Measurements from ENCODE around the gene TP53TG5. TPM values are rescaled to one million over a fixed set of nuclear protein-coding genes. Genes with fewer than 3 reads are reported as not detected.

Gene TP53TG5
- polyA plus RNA-seq, 2 donors: 0.13 TPM; not detected in 1

DNA sequence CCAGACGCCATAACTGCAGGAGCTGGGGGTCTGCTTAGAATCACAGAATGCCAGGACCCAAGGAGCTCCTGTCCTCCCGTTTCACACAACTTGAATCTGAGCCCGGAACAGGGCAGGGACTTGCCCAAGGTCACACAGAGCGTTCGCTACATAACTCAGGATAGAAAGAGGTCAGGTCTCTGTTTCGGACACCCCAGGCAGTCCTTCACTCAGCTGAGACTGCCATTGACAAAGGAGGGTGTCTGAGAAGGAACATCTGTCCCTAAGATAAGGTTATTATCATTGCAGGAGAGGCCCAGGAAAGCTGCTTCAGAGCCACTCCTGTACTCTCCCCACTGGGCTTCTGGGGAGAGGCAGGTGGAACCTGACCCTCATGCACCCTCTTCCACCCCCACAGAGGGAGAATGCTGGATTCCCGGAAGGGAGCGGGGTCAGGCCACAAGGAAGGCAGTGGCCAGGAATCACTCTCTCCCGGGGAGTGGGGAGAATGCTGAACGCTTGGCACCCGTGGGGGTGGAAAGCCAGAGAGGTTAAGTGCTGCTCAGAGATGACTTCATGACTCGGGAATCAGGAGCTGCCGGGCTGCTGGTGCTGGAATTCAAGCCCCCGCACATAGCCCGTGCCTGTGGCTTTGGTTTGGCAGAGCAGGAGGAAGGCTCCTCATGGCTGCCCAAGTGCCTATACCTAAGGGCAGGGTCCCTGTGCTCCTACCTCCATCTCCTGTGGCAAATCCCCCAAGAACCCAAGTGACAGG lies 40.6 kb downstream of the TP53TG5 start:
- Histone ChIP-seq H3K4me3 (ENCODE audit: low read depth in 1 of 2, low read length in 2 of 2) (no peak overlapping the region), H3K4me1 (ENCODE audit: control insufficient read depth in 2 of 2, insufficient read depth in 2 of 2, low read length in 1 of 2) (peaks cover 15 to 43% of the 10 kb centered on the region in 2 donors), H3K27me3 (ENCODE audit: control insufficient read depth in 1 of 2, insufficient read depth in 2 of 2, low read length in 2 of 2) (no peaks in the 10 kb centered on the region), H3K27ac (ENCODE audit: low read depth in 2 of 2, low read length in 1 of 2) (peak overlapping the region; percentile 83 to 98), H3K9me3 (ENCODE audit: control insufficient read depth in 2 of 2, insufficient read depth in 1 of 2, low read depth in 1 of 2, low read length in 1 of 2) (no peaks in the 10 kb centered on the region), H3K36me3 (ENCODE audit: control insufficient read depth in 2 of 2, insufficient read depth in 2 of 2, low read length in 1 of 2) (peaks cover 12 to 21% of the 10 kb centered on the region in 2 donors)
- WGBS, 2 donors: 31 to 35% methylated on average over 15 of the region's 15 CpGs

DNA sequence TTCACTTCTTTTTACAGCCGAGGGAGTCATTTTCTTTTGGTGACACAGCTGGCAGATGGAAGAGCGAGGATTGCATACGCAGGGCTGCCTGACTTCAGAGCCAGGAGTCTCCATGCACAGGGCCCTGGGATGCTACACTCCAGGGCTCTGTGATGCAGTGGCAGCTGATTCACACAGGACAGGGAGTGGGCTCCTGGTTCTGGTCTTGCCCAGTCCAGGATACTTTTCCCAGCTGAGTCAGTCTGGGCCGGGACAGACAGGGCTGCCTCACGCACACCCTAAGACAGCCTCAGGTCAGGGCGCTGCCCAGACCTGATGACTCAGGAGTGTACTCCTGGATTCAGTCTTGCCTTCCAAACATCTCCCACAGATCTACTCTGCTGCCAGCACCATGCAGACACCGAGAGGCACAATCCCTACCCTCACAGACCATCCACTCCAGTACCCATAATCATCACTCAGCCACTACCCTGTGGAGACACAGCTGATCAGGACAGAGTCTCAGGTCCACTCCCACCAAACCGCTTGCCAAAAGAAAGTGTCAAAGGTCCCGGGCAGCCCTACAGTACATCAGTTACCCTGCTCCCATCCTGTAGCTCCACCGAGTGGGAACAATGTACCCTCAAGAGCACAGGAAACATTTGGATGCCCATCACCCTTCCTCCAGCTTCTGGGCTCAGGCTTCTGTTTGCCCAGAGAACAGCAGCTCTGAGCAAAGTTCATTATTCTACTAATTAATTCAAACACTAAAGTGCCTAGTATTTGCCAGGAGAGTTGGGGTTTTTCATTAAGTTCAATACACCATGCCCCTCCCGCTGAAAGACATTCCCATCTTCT lies 41.4 kb downstream of the TP53TG5 start:
- Histone ChIP-seq H3K27me3 (ENCODE audit: control insufficient read depth in 1 of 2, insufficient read depth in 2 of 2, low read length in 2 of 2) (no peaks in the 10 kb centered on the region), H3K4me1 (ENCODE audit: control insufficient read depth in 2 of 2, insufficient read depth in 2 of 2, low read length in 1 of 2) (peaks cover 12 to 36% of the 10 kb centered on the region in 2 donors), H3K9me3 (ENCODE audit: control insufficient read depth in 2 of 2, insufficient read depth in 1 of 2, low read depth in 1 of 2, low read length in 1 of 2) (no peaks in the 10 kb centered on the region), H3K4me3 (ENCODE audit: low read depth in 1 of 2, low read length in 2 of 2) (peak overlapping the region in 1 of 2 donors; percentile 2), H3K27ac (ENCODE audit: low read depth in 2 of 2, low read length in 1 of 2) (peak overlapping the region; percentile 83 to 98), H3K36me3 (ENCODE audit: control insufficient read depth in 2 of 2, insufficient read depth in 2 of 2, low read length in 1 of 2) (peaks cover 12 to 21% of the 10 kb centered on the region in 2 donors)
- WGBS, 2 donors: 44 to 58% methylated on average over 11 of the region's 11 CpGs

DNA sequence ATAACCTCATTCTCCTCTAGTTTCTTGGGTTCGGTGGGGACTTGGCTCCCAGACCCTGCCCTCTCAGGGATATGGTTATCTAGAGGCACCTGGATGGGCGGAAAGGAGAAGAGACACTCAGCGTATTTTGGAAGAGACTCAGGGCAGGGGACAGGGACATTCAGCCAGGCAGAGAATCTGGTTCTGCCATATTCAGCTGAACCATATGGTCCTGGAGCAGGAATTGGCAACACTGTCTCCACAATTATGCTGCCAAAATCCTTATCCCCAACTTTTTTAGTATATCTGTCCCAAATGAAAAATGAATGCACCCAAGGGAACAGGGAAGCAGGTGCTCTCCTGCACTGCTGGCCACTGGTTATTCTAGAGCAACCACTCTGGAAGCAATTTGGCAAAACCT lies 47.6 kb downstream of the TP53TG5 start:
- Histone ChIP-seq H3K27ac (ENCODE audit: low read depth in 2 of 2, low read length in 1 of 2) (peak overlapping the region in 1 of 2 donors; percentile 45), H3K4me1 (ENCODE audit: control insufficient read depth in 2 of 2, insufficient read depth in 2 of 2, low read length in 1 of 2) (no peaks in the 10 kb centered on the region), H3K4me3 (ENCODE audit: low read depth in 1 of 2, low read length in 2 of 2) (no peak overlapping the region), H3K9me3 (ENCODE audit: control insufficient read depth in 2 of 2, insufficient read depth in 1 of 2, low read depth in 1 of 2, low read length in 1 of 2) (no peaks in the 10 kb centered on the region), H3K27me3 (ENCODE audit: control insufficient read depth in 1 of 2, insufficient read depth in 2 of 2, low read length in 2 of 2) (no peaks in the 10 kb centered on the region), H3K36me3 (ENCODE audit: control insufficient read depth in 2 of 2, insufficient read depth in 2 of 2, low read length in 1 of 2) (peaks cover 14 to 44% of the 10 kb centered on the region in 2 donors)
- 93 to 97% methylated on average over 3 of the region's 3 CpGs for WGBS, 2 donors

DNA sequence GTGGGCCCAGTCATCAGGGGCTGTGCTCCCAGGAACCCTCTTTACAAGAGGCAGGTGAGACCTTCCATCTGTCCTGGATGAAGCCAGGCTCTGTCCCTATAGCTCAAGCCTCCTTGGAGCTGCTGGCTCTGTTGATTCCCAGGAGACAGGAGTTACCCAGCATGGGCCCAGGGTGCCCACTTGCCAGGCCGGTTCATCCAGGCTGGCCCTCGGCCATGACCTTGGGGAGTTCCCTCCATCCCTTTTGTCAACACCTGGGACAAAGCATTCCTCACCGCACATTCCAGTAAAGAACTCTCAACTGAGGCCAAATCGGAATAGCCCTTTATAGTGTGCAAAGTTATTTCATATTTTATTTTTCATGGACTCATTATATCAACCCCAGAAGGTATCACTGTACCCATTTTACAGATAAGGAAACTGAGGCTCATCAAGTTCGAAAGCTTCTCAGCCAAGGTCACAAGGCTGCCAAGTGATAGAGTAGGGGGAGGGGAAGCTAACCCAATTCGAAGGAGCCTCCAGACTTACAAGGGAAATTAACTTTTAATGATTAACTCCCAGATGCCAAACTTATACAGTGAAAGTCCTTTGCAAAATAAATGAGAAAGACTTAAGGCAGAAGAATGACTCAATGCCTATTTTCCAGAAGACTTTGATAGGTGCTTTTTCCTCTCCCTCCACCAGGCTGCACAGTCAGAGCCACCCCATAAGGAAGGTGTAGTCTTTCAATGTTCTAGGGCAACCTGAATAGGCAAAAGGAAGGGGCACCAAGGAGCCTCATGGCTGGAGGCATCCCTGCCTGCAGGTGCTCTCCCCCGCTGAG lies 48.4 kb downstream of the TP53TG5 start:
- peak overlapping the region in 1 of 2 donors; percentile 45 for H3K27ac ChIP-seq (ENCODE audit: low read depth in 2 of 2, low read length in 1 of 2)
- H3K9me3 ChIP-seq (ENCODE audit: control insufficient read depth in 2 of 2, insufficient read depth in 1 of 2, low read depth in 1 of 2, low read length in 1 of 2): no peaks in the 10 kb centered on the region
- WGBS, 2 donors: 66 to 68% methylated on average over 7 of the region's 7 CpGs
- H3K4me3 ChIP-seq (ENCODE audit: low read depth in 1 of 2, low read length in 2 of 2): no peak overlapping the region
- no peaks in the 10 kb centered on the region for H3K27me3 ChIP-seq (ENCODE audit: control insufficient read depth in 1 of 2, insufficient read depth in 2 of 2, low read length in 2 of 2)
- H3K36me3 ChIP-seq (ENCODE audit: control insufficient read depth in 2 of 2, insufficient read depth in 2 of 2, low read length in 1 of 2): peaks cover 10 to 41% of the 10 kb centered on the region in 2 donors
- H3K4me1 ChIP-seq (ENCODE audit: control insufficient read depth in 2 of 2, insufficient read depth in 2 of 2, low read length in 1 of 2): no peaks in the 10 kb centered on the region

DNA sequence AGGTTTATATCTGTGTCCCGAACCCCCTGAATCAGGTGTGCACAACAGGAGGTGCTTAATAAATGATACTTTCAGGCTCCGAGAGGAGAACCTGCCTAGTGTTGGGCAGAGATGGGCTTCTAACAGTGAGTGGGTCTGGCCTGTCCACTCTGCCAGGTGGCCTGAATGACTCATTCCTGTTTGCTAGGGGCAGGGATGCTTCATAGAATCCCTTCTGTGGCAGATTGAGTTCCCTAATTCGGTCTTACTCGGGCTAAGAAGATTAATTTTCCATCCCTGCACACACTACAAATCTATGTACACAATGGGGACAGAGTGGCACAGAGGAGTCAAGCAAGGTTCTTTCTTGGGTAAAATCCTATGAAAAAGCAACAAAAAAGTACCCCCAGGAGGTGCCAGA lies 49.7 kb downstream of the TP53TG5 start:
- Histone ChIP-seq H3K4me3 (ENCODE audit: low read depth in 1 of 2, low read length in 2 of 2) (no peak overlapping the region), H3K27ac (ENCODE audit: low read depth in 2 of 2, low read length in 1 of 2) (no peak overlapping the region), H3K9me3 (ENCODE audit: control insufficient read depth in 2 of 2, insufficient read depth in 1 of 2, low read depth in 1 of 2, low read length in 1 of 2) (no peaks in the 10 kb centered on the region), H3K4me1 (ENCODE audit: control insufficient read depth in 2 of 2, insufficient read depth in 2 of 2, low read length in 1 of 2) (no peaks in the 10 kb centered on the region), H3K27me3 (ENCODE audit: control insufficient read depth in 1 of 2, insufficient read depth in 2 of 2, low read length in 2 of 2) (no peaks in the 10 kb centered on the region), H3K36me3 (ENCODE audit: control insufficient read depth in 2 of 2, insufficient read depth in 2 of 2, low read length in 1 of 2) (peaks cover 10 to 44% of the 10 kb centered on the region in 2 donors)
- WGBS, 2 donors: 88 to 89% methylated on average over 4 of the region's 4 CpGs

DNA sequence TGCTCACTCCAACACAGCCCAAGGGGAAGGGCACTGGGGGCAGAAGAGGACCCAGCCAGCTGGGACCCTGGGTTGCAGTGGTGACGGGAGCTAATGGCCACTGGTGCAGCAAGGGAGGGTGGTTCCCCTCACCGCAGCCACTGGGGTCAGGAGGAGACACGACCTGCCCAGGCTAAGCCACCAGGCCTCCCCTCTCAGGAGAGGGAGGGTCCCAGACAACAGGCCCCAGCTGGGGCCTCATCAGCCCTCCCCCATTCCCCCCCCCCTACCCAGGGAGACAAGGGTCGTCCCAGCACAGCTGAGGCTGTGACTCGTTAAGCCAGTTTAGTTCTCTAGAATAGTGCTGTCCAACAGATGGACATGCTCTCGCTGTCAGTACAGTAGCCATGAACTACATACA lies 52.8 kb downstream of the TP53TG5 start:
- Histone ChIP-seq H3K36me3 (ENCODE audit: control insufficient read depth in 2 of 2, insufficient read depth in 2 of 2, low read length in 1 of 2) (peaks cover 6 to 35% of the 10 kb centered on the region in 2 donors), H3K27me3 (ENCODE audit: control insufficient read depth in 1 of 2, insufficient read depth in 2 of 2, low read length in 2 of 2) (no peaks in the 10 kb centered on the region), H3K27ac (ENCODE audit: low read depth in 2 of 2, low read length in 1 of 2) (no peak overlapping the region), H3K4me3 (ENCODE audit: low read depth in 1 of 2, low read length in 2 of 2) (no peak overlapping the region), H3K9me3 (ENCODE audit: control insufficient read depth in 2 of 2, insufficient read depth in 1 of 2, low read depth in 1 of 2, low read length in 1 of 2) (no peaks in the 10 kb centered on the region), H3K4me1 (ENCODE audit: control insufficient read depth in 2 of 2, insufficient read depth in 2 of 2, low read length in 1 of 2) (no peaks in the 10 kb centered on the region)
- WGBS, 2 donors: 53 to 58% methylated on average over 6 of the region's 6 CpGs

DNA sequence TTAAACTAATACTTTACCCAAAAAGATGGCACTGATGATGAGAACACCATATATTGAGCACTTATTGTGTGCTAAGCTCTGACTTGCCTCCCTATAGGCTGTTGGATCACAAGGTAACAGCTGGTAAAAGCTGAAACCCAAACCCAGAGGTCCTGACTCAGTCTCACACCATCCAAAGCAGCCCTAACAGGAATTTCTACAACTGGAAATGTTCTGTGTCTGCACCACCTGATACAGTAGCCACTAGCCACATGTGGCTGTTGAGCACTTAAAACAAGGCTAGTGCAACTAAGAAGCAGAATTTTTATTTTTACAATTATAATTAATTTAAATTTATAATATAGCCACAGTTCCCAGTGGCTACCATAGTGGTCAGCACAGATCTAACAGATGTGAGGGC lies 54.4 kb downstream of the TP53TG5 start:
- Histone ChIP-seq H3K4me3 (ENCODE audit: low read depth in 1 of 2, low read length in 2 of 2) (no peak overlapping the region), H3K4me1 (ENCODE audit: control insufficient read depth in 2 of 2, insufficient read depth in 2 of 2, low read length in 1 of 2) (no peaks in the 10 kb centered on the region), H3K27ac (ENCODE audit: low read depth in 2 of 2, low read length in 1 of 2) (no peak overlapping the region), H3K9me3 (ENCODE audit: control insufficient read depth in 2 of 2, insufficient read depth in 1 of 2, low read depth in 1 of 2, low read length in 1 of 2) (no peaks in the 10 kb centered on the region), H3K27me3 (ENCODE audit: control insufficient read depth in 1 of 2, insufficient read depth in 2 of 2, low read length in 2 of 2) (no peaks in the 10 kb centered on the region), H3K36me3 (ENCODE audit: control insufficient read depth in 2 of 2, insufficient read depth in 2 of 2, low read length in 1 of 2) (peaks cover 3 to 24% of the 10 kb centered on the region in 2 donors)

DNA sequence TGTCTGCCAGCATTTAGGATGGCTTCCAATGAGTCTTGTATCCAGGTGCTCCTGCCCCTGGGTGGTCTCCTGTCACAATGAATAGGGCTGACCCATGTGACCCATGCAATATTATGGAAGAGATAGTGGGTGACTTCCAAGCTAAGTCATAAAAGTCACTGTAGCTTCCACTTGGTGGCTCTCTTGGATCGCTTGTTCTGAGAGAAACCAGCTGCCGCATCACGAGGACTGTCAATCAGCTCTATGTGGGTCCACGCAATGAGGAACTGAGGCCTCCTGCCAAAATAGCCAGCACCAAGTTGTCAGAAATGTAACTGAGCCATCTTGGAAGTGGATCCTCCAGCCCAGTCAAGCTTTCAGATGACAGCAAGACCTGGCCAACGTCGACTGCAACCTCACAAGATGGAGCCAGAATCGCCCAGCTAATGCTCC lies 55.2 kb downstream of the TP53TG5 start:
- Histone ChIP-seq H3K36me3 (ENCODE audit: control insufficient read depth in 2 of 2, insufficient read depth in 2 of 2, low read length in 1 of 2) (peaks cover 0 to 20% of the 10 kb centered on the region in 2 donors), H3K4me1 (ENCODE audit: control insufficient read depth in 2 of 2, insufficient read depth in 2 of 2, low read length in 1 of 2) (no peaks in the 10 kb centered on the region), H3K27ac (ENCODE audit: low read depth in 2 of 2, low read length in 1 of 2) (no peak overlapping the region), H3K9me3 (ENCODE audit: control insufficient read depth in 2 of 2, insufficient read depth in 1 of 2, low read depth in 1 of 2, low read length in 1 of 2) (no peaks in the 10 kb centered on the region), H3K4me3 (ENCODE audit: low read depth in 1 of 2, low read length in 2 of 2) (no peak overlapping the region), H3K27me3 (ENCODE audit: control insufficient read depth in 1 of 2, insufficient read depth in 2 of 2, low read length in 2 of 2) (no peaks in the 10 kb centered on the region)
- 55 to 63% methylated on average over 7 of the region's 7 CpGs for WGBS, 2 donors
